Colonic mucosa (tissue), 4 donors: ENCODE data around the gene AKAP12. TPM values are rescaled to one million over a fixed set of nuclear protein-coding genes. Genes with fewer than 3 reads are reported as not detected.
"Not testable (repeated sequence)": the region's sequence is repeated elsewhere in the genome, so short reads cannot be mapped to it uniquely, and the experiment has no call there.

Experiments used
- DNase-seq: peaks from one replicate; pipeline ENCODE4 v3.0.0-alpha.2; 2020
- H3K27ac ChIP-seq: fragments of 200-600 bp; one replicate; pipeline ENCODE4 v1.8.0; 2021
- H3K27me3 ChIP-seq: fragments of 200-600 bp; one replicate; pipeline ENCODE4 v1.8.0; 2021
- H3K36me3 ChIP-seq: fragments of 200-600 bp; one replicate; pipeline ENCODE4 v1.8.0; 2021
- H3K4me1 ChIP-seq: fragments of 200-600 bp; one replicate; pipeline ENCODE4 v1.8.0; 2021; ENCODE audit warnings: mild to moderate bottlenecking
- H3K4me3 ChIP-seq: fragments of 200-600 bp; one replicate; pipeline ENCODE4 v1.8.0; 2021
- H3K9ac ChIP-seq, 2 donors: one replicate each; pipeline ENCODE4 v1.7.0; 2013; ENCODE audit warnings: control low read depth in 2 of 2, low read depth in 2 of 2, low read length in 2 of 2
- H3K9me3 ChIP-seq: fragments of 200-600 bp; one replicate; pipeline ENCODE4 v1.8.0; 2021
- intact Hi-C: fragments of 100-400 bp; cut with DNase I; formaldehyde crosslinking; loops from one replicate; pipeline ENCODE4 v1.14.1; 2022
- total RNA-seq, 2 donors: library from RNA; stranded (reverse); fragmentation: NEBNext Ultra II Directional in 1 of 2; extraction: Animal tissue kit (Norgen Biotek cat#: 25700) in 1 of 2; gene quantifications; one replicate each; pipeline ENCODE4 v1.2.1, GENCODE V29; 2021
- TF ChIP-seq, protein P1 (sequence below): fragments of 200-600 bp; IDR thresholded peaks from one replicate; pipeline ENCODE4 v1.8.0; 2022; ENCODE audit warnings: antibody characterized with exemption, mild to moderate bottlenecking
- donor health status: healthy.
- donor health status: DM: no; HTN: no; CAD: no.
- donor health status: DM: no; HTN: no; CAD: no.

AKAP12 gene
- total RNA-seq, 2 donors from 2014 or later: 3.9 to 38.8 TPM

DNA sequence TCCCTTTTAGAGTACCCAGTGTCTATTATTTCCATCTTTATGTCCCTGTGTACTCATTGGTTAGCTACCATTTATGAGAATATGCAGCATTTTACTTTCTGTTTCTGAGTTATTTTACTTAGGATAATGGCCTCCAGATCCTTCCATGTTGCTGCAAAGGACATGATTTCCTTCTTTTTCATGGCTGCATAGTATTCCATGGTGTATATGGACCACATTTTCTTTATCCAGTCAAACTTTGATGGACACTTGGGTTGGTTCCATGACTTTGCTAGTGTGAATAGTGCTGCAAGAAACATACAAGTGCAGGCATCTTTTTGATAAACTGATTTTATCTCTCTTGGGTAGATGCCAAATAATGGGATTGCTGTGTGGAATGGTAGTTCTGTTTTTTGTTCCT is 96.2 kb downstream of the AKAP12 start:
- no peak for DNase-seq
- Histone ChIP-seq H3K4me1 (no peaks in the 10 kb centered on the region), H3K36me3 (no peaks in the 10 kb centered on the region), H3K27me3 (no peaks in the 10 kb centered on the region), H3K9ac (no peak overlapping the region), H3K4me3 (no peak overlapping the region), H3K27ac (no peak overlapping the region), H3K9me3 (no peaks in the 10 kb centered on the region)
- TF ChIP-seq, protein P1, sequence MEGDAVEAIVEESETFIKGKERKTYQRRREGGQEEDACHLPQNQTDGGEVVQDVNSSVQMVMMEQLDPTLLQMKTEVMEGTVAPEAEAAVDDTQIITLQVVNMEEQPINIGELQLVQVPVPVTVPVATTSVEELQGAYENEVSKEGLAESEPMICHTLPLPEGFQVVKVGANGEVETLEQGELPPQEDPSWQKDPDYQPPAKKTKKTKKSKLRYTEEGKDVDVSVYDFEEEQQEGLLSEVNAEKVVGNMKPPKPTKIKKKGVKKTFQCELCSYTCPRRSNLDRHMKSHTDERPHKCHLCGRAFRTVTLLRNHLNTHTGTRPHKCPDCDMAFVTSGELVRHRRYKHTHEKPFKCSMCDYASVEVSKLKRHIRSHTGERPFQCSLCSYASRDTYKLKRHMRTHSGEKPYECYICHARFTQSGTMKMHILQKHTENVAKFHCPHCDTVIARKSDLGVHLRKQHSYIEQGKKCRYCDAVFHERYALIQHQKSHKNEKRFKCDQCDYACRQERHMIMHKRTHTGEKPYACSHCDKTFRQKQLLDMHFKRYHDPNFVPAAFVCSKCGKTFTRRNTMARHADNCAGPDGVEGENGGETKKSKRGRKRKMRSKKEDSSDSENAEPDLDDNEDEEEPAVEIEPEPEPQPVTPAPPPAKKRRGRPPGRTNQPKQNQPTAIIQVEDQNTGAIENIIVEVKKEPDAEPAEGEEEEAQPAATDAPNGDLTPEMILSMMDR: no peak
- intact Hi-C loops: loop anchor here (2.0 kb wide), 1 partner anchor 443 kb away; no protein-coding TSS in a partner anchor

DNA sequence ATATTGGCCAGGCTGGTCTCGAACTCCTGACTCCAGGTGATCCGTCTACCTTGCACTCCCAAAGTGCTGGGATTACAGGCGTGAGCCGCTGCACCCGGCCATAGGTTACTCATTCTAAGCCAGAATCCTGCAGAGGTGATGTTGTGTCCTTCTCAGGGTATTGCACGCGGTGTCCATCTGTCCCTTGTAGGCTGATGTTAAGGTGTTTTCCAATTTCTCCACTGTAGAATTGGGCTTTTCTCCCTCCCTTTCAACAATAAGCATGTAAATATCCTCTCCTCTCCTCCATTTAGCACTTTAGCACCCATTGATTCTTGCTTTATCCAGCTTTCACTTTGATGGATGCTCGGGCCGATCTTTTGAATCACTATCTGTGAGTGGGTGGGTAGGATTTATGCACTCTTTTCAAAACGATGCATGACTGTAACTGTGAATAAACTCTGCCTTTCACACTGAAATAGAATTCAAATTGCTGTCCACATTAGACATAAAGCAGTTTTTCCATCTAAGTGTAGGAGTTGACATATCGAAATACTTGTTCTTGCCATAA is 99.0 kb downstream of the AKAP12 start:
- Histone ChIP-seq H3K27me3 (no peaks in the 10 kb centered on the region), H3K9ac (no peak overlapping the region), H3K36me3 (no peaks in the 10 kb centered on the region), H3K9me3 (no peaks in the 10 kb centered on the region), H3K4me3 (no peak overlapping the region), H3K27ac (no peak overlapping the region), H3K4me1 (no peaks in the 10 kb centered on the region)
- TF ChIP-seq, protein P1: no peak
- intact Hi-C loops: no loop called here
- no peak for DNase-seq

DNA sequence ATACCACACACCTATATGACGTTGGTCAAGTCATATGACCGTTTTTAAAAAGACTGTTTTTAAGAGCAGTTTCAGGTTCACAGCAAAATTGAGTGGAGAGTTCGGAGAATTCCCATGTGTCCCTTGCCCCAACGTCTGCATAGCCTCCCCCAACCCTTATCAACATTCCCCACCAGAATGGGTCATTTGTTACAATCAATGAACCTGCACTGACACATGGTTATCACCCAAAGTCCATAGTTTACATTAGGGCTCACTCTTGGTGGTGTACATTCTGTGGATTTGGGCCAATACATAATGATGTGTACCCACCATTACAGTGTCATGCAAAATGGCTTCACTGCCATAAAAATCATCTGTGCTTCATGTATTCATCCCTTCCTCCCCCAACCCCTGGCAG is 99.6 kb downstream of the AKAP12 start:
- H3K27me3 ChIP-seq: no peaks in the 10 kb centered on the region
- H3K27ac ChIP-seq: no peak overlapping the region
- intact Hi-C loops: no loop called here
- H3K9ac ChIP-seq: no peak overlapping the region
- H3K36me3 ChIP-seq: no peaks in the 10 kb centered on the region
- no peaks in the 10 kb centered on the region for H3K9me3 ChIP-seq
- DNase-seq: no peak
- H3K4me1 ChIP-seq: no peaks in the 10 kb centered on the region
- no peak overlapping the region for H3K4me3 ChIP-seq
- TF ChIP-seq, protein P1: no peak

DNA sequence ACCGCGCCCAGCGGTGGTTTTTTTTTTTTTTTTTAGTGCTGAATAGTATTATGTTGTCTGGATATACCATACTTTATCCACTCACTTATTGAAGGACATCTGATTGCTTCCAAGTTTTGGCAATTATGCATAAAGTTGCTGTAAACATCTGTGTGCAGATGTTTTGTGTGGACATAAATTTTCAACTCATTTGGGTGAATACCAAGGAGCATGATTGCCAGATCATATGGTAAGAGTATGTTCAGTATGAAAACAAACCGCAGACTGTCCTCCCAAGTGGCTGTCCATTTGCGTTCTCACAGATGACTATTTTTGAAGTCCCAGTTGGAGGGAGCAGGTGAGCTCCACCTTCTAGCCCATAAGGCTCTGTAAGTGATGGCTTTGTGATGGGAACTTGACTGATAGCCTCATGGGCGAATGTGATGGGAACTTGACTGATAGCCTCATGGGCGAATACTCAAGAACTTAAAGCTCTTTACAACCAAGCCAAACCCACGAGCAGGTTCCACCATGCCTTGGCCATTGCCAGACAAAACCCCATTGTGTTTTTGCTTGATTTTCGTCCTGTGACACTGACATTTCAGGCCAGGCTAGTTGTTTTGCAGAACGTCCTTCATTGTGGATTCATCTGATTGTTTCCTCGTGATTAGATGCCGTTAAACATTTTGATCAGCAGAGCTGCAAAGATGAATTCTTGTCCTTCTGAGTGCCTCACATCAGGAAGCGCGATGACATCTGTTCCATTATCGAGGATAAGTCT is 100.6 kb downstream of the AKAP12 start:
- intact Hi-C loops: no loop called here
- no peak overlapping the region for H3K27ac ChIP-seq
- DNase-seq: no peak
- no peaks in the 10 kb centered on the region for H3K36me3 ChIP-seq
- no peak overlapping the region for H3K4me3 ChIP-seq
- TF ChIP-seq, protein P1: no peak
- no peaks in the 10 kb centered on the region for H3K4me1 ChIP-seq
- H3K9ac ChIP-seq: no peak overlapping the region
- no peaks in the 10 kb centered on the region for H3K9me3 ChIP-seq
- no peaks in the 10 kb centered on the region for H3K27me3 ChIP-seq

DNA sequence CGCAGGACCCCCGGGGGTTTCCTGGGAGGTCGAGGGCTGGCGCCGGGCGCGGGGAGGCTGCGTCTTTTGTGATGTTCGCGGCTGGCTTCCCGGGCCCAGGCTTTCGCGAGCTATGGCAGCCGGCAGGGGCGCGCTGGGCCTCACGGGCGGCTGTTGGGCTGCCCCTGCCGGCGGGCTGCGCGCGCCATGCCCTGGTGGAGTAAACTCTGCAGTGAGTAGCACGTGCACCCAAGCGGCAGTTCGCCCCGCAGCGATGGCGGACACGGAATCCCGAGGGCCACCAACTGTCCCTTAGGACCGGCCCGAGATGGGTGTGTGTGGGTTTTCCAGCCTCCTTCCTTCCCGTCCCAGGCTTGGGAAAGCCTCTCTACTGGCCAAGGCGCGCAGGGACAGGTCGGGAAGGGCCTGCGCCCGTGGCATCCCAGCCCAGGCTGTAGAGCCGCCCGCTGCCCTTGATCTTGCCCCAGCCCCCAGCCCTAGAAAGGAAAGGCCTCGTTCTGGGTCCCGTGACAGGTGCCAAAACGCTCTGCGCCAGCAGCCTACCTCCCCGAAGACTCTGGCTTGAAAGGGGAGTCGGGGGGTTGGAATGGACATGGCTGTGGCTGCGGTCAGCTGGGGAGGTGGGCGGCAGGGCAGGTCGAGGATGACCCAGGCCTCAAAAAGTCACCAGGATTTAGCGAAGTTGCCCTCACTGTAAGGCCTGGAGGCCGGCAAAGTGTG is 101.9 kb downstream of the AKAP12 start:
- Histone ChIP-seq H3K36me3 (no peaks in the 10 kb centered on the region), H3K9me3 (no peaks in the 10 kb centered on the region), H3K4me3 (no peak overlapping the region), H3K4me1 (no peaks in the 10 kb centered on the region), H3K9ac (no peak overlapping the region), H3K27ac (no peak overlapping the region), H3K27me3 (no peaks in the 10 kb centered on the region)
- intact Hi-C loops: no loop called here
- TF ChIP-seq, protein P1: no peak
- DNase-seq: no peak

DNA sequence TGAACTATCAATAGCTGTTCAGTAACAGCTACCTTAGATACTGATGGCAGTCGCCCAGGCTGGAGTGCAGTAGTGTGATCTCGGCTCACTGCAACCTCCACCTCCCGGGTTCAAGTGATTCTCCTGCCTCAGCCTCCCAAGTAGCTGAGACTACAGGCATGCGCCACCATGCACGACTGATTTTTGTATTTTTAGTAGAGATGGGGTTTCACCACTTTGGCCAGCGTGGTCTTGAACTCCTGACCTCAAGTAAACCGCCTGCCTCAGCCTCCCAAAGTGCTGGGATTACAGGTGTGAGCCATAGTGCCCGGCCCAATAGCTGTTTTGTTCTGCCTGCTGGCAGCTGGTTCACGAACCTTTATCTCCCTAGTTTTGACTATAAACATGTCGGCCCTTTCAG is 103.0 kb downstream of the AKAP12 start:
- H3K36me3 ChIP-seq, H3K27me3 ChIP-seq, intact Hi-C loops, H3K4me1 ChIP-seq, H3K9me3 ChIP-seq, DNase-seq, H3K9ac ChIP-seq, H3K27ac ChIP-seq, H3K4me3 ChIP-seq: not testable (repeated sequence)
